Testis (tissue), 3 donors: ENCODE results near the gene ZSWIM6. TPM values are rescaled to one million over a fixed set of nuclear protein-coding genes. Genes with fewer than 3 reads are reported as not detected.

Source experiments
- DNase-seq: peaks from one replicate; pipeline ENCODE4 v3.0.0-alpha.2; 2019
- H3K27ac ChIP-seq, 2 donors: fragments of 200-600 bp; sonication (generic); one replicate each; pipeline ENCODE4 v1.5.1; 2019
- H3K27me3 ChIP-seq: fragments of 200-600 bp; sonication (generic); one replicate; pipeline ENCODE4 v1.5.1; 2019
- H3K36me3 ChIP-seq: fragments of 200-600 bp; sonication (generic); one replicate; pipeline ENCODE4 v1.5.1; 2017; ENCODE audit warnings: low read depth; ENCODE audit errors: missing control alignments
- H3K4me1 ChIP-seq: fragments of 200-600 bp; sonication (generic); one replicate; pipeline ENCODE4 v1.5.1; 2019
- H3K4me3 ChIP-seq, 2 donors: fragments of 200-600 bp; sonication (generic); one replicate each; pipeline ENCODE4 v1.5.1; 2017 to 2019
- H3K9me3 ChIP-seq: fragments of 200-600 bp; sonication (generic); one replicate; pipeline ENCODE4 v1.5.1; 2017
- CTCF ChIP-seq, 3 experiments: fragments of 450-650 bp in 2 of 3; fragments of 200-600 bp in 1 of 3; sonication (generic) in 1 of 3; IDR thresholded peaks; one replicate each; pipeline ENCODE4 v1.5.1; 2016 to 2019; ENCODE audit warnings: antibody characterized with exemption in 3 of 3, mild to moderate bottlenecking in 2 of 3, moderate library complexity in 1 of 3
- POLR2A ChIP-seq: fragments of 450-650 bp; IDR thresholded peaks from one replicate; pipeline ENCODE4 v1.6.1; 2017; ENCODE audit warnings: antibody characterized with exemption, mild to moderate bottlenecking, moderate library complexity
- WGBS, 2 donors: methylation state at CpG; one replicate each; pipeline ENCODE4 v1.1.5; 2018; 5-methylcytosine and 5-hydroxymethylcytosine counted together
- intact Hi-C: fragments of 100-400 bp; cut with DNase I; formaldehyde crosslinking; loops from one replicate; pipeline ENCODE4 v1.15.1; 2023; ENCODE audit warnings: low total_unique reads
- polyA plus RNA-seq: library from polyadenylated mRNA; stranded (reverse); fragments of 350-450 nt; fragmentation: Illumina TruSeq; extraction: RNeasy Lipid Tissue Mini Kit (QIAGEN cat#74804); gene quantifications from one replicate; pipeline ENCODE4 v1.2.3, GENCODE V29; 2014; ENCODE audit warnings: low read depth, low replicate concordance; ENCODE audit not compliant: insufficient read depth
- total RNA-seq, 2 donors: library from RNA; depleted of rRNA; stranded (reverse); fragments of >200 nt; gene quantifications; one replicate each; pipeline ENCODE4 v1.2.3, GENCODE V29; 2016

ZSWIM6 gene
- total and polyA plus RNA-seq, 3 donors from 2014 or later, result 14.6 to 18.0 (median 16.5) TPM

- intact Hi-C loops, result no loop called here
These were observed 20.1 kb downstream of the ZSWIM6 start for GRCh38 chr5:61352180-61352579.

GRCh38 chr5:61352612-61353156, 20.6 kb downstream of the ZSWIM6 start:
- 60 to 67% methylated on average over 3 of the region's 3 CpGs for WGBS, 2 donors
- no peak for TF ChIP-seq POLR2A
- no peak for TF ChIP-seq CTCF (IDR thresholded peaks at IDR 0.05)
- Histone ChIP-seq H3K36me3 (no peaks in the 10 kb centered on the region), H3K9me3 (no peaks in the 10 kb centered on the region), H3K27me3 (no peaks in the 10 kb centered on the region), H3K4me3 (no peak overlapping the region), H3K4me1 (no peaks in the 10 kb centered on the region), H3K27ac (no peak overlapping the region)
- intact Hi-C loops, result no loop called here
- no peak for DNase-seq

More at GRCh38 chr5:61352180-61352579, 20.1 kb downstream of the ZSWIM6 start:
- no peaks in the 10 kb centered on the region for H3K9me3 ChIP-seq
- no peak overlapping the region for H3K4me3 ChIP-seq
- no peak for TF ChIP-seq POLR2A
- no peak for TF ChIP-seq CTCF (IDR thresholded peaks at IDR 0.05)
- H3K36me3 ChIP-seq, result no peaks in the 10 kb centered on the region
- H3K4me1 ChIP-seq, result no peaks in the 10 kb centered on the region
- no peak for DNase-seq
- no peaks in the 10 kb centered on the region for H3K27me3 ChIP-seq
- H3K27ac ChIP-seq, result no peak overlapping the region

GRCh38 chr5:61353293-61353692, 21.2 kb downstream of the ZSWIM6 start:
- TF ChIP-seq CTCF (IDR thresholded peaks at IDR 0.05) (no peak), POLR2A (no peak)
- H3K9me3 ChIP-seq, result no peaks in the 10 kb centered on the region
- no peak overlapping the region for H3K27ac ChIP-seq
- intact Hi-C loops, result no loop called here
- DNase-seq, result no peak
- H3K27me3 ChIP-seq, result no peaks in the 10 kb centered on the region
- WGBS, 2 donors, result 74 to 85% methylated on average over 1 of the region's 1 CpG
- H3K4me3 ChIP-seq, result no peak overlapping the region
- H3K4me1 ChIP-seq, result no peaks in the 10 kb centered on the region
- no peaks in the 10 kb centered on the region for H3K36me3 ChIP-seq

GRCh38 chr5:61354199-61354598, 22.1 kb downstream of the ZSWIM6 start:
- Histone ChIP-seq H3K36me3 (no peaks in the 10 kb centered on the region), H3K4me3 (no peak overlapping the region), H3K27me3 (no peaks in the 10 kb centered on the region), H3K9me3 (no peaks in the 10 kb centered on the region), H3K27ac (no peak overlapping the region), H3K4me1 (no peaks in the 10 kb centered on the region)
- WGBS, 2 donors, result 97% methylated on average over 2 of the region's 2 CpGs
- intact Hi-C loops, result no loop called here
- no peak for TF ChIP-seq POLR2A
- no peak for TF ChIP-seq CTCF (IDR thresholded peaks at IDR 0.05)
- DNase-seq, result no peak

- Histone ChIP-seq H3K36me3 (no peaks in the 10 kb centered on the region), H3K27ac (no peak overlapping the region), H3K9me3 (no peaks in the 10 kb centered on the region), H3K4me1 (no peaks in the 10 kb centered on the region), H3K27me3 (no peaks in the 10 kb centered on the region), H3K4me3 (no peak overlapping the region)
- no peak for DNase-seq
- WGBS, 2 donors, result 50 to 75% methylated on average over 2 of the region's 2 CpGs
- intact Hi-C loops, result no loop called here
- TF ChIP-seq CTCF (IDR thresholded peaks at IDR 0.05), result peak in 1 of 3 experiments; percentile 18
- TF ChIP-seq POLR2A, result no peak
These were observed 25.7 kb downstream of the ZSWIM6 start for GRCh38 chr5:61357745-61358144.
